Progenitor cell of endocrine pancreas (in vitro differentiated cells): ENCODE data around the gene U2AF1L4. TPM values are rescaled to one million over a fixed set of nuclear protein-coding genes. Genes with fewer than 3 reads are reported as not detected.
"Not testable (repeated sequence)": the region's sequence is repeated elsewhere in the genome, so short reads cannot be mapped to it uniquely, and the experiment has no call there.

ENCODE experiments used
- DNase-seq: peaks from one replicate; pipeline ENCODE4 v3.0.0; 2021; ENCODE audit warnings: low spot score; ENCODE audit not compliant: unreplicated experiment
- H3K27ac Mint-ChIP-seq: 2 replicates; pipeline ENCODE4 v1.8.0; 2021; ENCODE audit warnings: mild to moderate bottlenecking, moderate library complexity, mixed read lengths
- H3K27me3 Mint-ChIP-seq: 2 replicates; pipeline ENCODE4 v1.8.0; 2021; ENCODE audit warnings: mixed read lengths
- H3K36me3 Mint-ChIP-seq: 2 replicates; pipeline ENCODE4 v1.8.0; 2022; ENCODE audit warnings: mixed read lengths; ENCODE audit not compliant: insufficient read depth
- H3K4me1 Mint-ChIP-seq: 2 replicates; pipeline ENCODE4 v1.8.0; 2021; ENCODE audit warnings: low read depth, mixed read lengths
- H3K4me3 Mint-ChIP-seq: 2 replicates; pipeline ENCODE4 v1.8.0; 2021; ENCODE audit warnings: low read depth, mild to moderate bottlenecking, moderate library complexity, mixed read lengths
- H3K9me3 Mint-ChIP-seq: 2 replicates; pipeline ENCODE4 v1.8.0; 2021; ENCODE audit warnings: low read depth, mixed read lengths
- CTCF ChIP-seq: fragments of 200-600 bp; sonication (generic); IDR thresholded peaks from one replicate; pipeline ENCODE4 v1.5.0; 2021; ENCODE audit warnings: antibody characterized with exemption, mild to moderate bottlenecking; ENCODE audit not compliant: unreplicated experiment
- total RNA-seq: library from RNA; stranded (reverse); gene quantifications from 2 replicates; pipeline ENCODE4 v1.2.1, GENCODE V29; 2021

Gene U2AF1L4
- total RNA-seq, 1 donor from 2014 or later = 37.4 TPM

GRCh38 chr19:35727956-35728706, 17.1 kb downstream of the U2AF1L4 start:
- Mint-ChIP-seq H3K9me3 (no peaks in the 10 kb centered on the region), H3K36me3 (peaks cover 30% of the 10 kb centered on the region), H3K4me1 (no peaks in the 10 kb centered on the region), H3K27me3 (no peaks in the 10 kb centered on the region), H3K4me3 (no peak overlapping the region), H3K27ac (no peak overlapping the region)
- TF ChIP-seq CTCF = no peak
- no peak for DNase-seq

- H3K4me3 Mint-ChIP-seq = no peak overlapping the region
- no peak overlapping the region for H3K27ac Mint-ChIP-seq
Observed at GRCh38 chr19:35727053-35727955, 17.9 kb downstream of the U2AF1L4 start.

GRCh38 chr19:35725216-35725861, 19.9 kb downstream of the U2AF1L4 start:
- H3K36me3 Mint-ChIP-seq = peaks cover 27% of the 10 kb centered on the region

More at GRCh38 chr19:35727053-35727955, 17.9 kb downstream of the U2AF1L4 start:
- DNase-seq = no peak
- H3K9me3 Mint-ChIP-seq = no peaks in the 10 kb centered on the region
- H3K36me3 Mint-ChIP-seq = peaks cover 30% of the 10 kb centered on the region
- H3K4me1 Mint-ChIP-seq = no peaks in the 10 kb centered on the region
- H3K27me3 Mint-ChIP-seq = no peaks in the 10 kb centered on the region
- no peak for TF ChIP-seq CTCF

GRCh38 chr19:35724560-35724959, 20.7 kb downstream of the U2AF1L4 start:
- no peak for DNase-seq
- Mint-ChIP-seq H3K4me3 (no peak overlapping the region), H3K27ac (no peak overlapping the region), H3K4me1 (peaks cover under 1% of the 10 kb centered on the region), H3K9me3 (no peaks in the 10 kb centered on the region), H3K27me3 (no peaks in the 10 kb centered on the region), H3K36me3 (peaks cover 25% of the 10 kb centered on the region)
- no peak for TF ChIP-seq CTCF

More at GRCh38 chr19:35725216-35725861, 19.9 kb downstream of the U2AF1L4 start:
- no peak for DNase-seq
- Mint-ChIP-seq H3K27ac (no peak overlapping the region), H3K27me3 (no peaks in the 10 kb centered on the region), H3K4me3 (no peak overlapping the region), H3K9me3 (no peaks in the 10 kb centered on the region), H3K4me1 (no peaks in the 10 kb centered on the region)
- TF ChIP-seq CTCF = no peak

GRCh38 chr19:35724132-35724531, 21.1 kb downstream of the U2AF1L4 start:
- H3K36me3 Mint-ChIP-seq = peaks cover 21% of the 10 kb centered on the region
- not testable (repeated sequence) for H3K4me1 Mint-ChIP-seq, H3K27ac Mint-ChIP-seq, DNase-seq, H3K4me3 Mint-ChIP-seq, H3K9me3 Mint-ChIP-seq, H3K27me3 Mint-ChIP-seq
